ENCODE data around the gene BID. TPM values are rescaled to one million over a fixed set of nuclear protein-coding genes. Genes with fewer than 3 reads are reported as not detected.

Gene BID
- total and polyA plus RNA-seq, 2 of the 8 experiments (the other 6 are each of a cell fraction or from before 2014, with no cell fraction given) = 39.3 to 114 TPM

GRCh38 chr22:17741866-17742526, 32.3 kb downstream of the BID start (continued):
- TF ChIP-seq MAFK (IDR thresholded peaks at IDR 0.05; ENCODE audit: low read depth, low read length) = no peak
